Kasumi-1 (cell line): ENCODE measurements around the gene RFX8.

Experiments used
- DNase-seq, 2 experiments: peaks; one replicate each; lab custom pipeline; 2025; lab: John Stamatoyannopoulos, UW

Gene RFX8

DNA sequence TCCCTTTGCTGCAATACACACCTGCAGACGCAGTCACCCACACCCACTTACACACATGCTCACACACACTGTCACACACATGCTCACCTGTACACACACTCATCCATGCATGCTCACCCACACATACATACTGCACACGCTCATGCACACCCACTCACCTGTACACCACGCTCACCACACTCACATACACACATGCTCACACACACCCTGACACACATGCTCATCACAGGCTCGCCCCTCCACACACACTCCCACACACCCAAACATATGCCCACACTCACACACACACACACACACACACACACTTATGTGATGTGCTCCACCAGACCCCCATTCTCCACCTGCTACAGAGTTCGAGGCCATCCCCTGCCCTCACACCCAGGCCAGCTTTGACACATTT lies 64.8 kb downstream of the RFX8 start:
- no peak for DNase-seq

- DNase-seq, result no peak
These were observed 65.2 kb downstream of the RFX8 start for GRCh38 chr2:101409699-101410098.

GRCh38 chr2:101408925-101409324 lies 66.0 kb downstream of the RFX8 start:
- DNase-seq, result no peak

- peak; percentile 78 to 81 for DNase-seq
These were observed 69.5 kb downstream of the RFX8 start for GRCh38 chr2:101405351-101405899.

GRCh38 chr2:101403745-101404144 lies 71.2 kb downstream of the RFX8 start:
- DNase-seq, result no peak

DNA sequence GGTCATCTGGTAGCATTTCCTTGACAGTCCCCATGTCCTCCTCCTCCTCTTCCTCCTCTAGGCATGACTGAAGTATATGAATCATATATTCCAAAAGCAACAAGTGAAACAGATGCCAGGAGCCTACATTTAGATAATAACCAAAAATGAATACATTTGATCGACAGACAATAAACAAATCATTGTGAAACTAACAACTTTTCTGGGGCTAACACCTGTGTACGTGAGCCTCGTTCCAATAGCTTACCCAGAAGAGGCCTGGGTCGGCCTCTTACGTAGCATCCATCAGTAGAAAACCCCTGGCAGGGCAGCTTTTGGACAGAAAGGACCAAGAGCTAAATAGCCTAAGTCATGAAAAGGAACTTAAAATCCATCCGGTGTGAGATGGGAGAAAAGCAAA lies 72.3 kb downstream of the RFX8 start:
- no peak for DNase-seq

DNA sequence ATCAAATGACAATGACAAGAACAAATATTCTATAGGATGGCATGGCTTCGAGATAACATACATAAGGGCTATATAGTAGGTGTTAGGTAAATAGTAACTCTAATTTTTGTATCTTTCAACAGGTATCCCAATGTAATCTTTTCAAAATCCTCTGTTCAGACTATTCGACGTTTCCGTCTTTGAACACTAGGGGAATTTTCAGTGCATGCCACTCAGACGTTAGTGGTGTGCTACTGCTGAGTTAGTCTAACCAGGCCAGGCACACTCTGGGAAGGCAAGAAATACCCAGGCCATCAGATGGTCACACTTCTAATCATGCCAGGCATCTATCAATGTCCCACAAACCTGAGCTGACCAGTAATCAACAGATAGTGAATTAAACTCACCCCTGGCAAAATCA lies 73.0 kb downstream of the RFX8 start:
- DNase-seq, result peak in 1 of 2 experiments; percentile 9

GRCh38 chr2:101401326-101401665 lies 73.6 kb downstream of the RFX8 start:
- DNase-seq, result peak; percentile 30 to 32

DNA sequence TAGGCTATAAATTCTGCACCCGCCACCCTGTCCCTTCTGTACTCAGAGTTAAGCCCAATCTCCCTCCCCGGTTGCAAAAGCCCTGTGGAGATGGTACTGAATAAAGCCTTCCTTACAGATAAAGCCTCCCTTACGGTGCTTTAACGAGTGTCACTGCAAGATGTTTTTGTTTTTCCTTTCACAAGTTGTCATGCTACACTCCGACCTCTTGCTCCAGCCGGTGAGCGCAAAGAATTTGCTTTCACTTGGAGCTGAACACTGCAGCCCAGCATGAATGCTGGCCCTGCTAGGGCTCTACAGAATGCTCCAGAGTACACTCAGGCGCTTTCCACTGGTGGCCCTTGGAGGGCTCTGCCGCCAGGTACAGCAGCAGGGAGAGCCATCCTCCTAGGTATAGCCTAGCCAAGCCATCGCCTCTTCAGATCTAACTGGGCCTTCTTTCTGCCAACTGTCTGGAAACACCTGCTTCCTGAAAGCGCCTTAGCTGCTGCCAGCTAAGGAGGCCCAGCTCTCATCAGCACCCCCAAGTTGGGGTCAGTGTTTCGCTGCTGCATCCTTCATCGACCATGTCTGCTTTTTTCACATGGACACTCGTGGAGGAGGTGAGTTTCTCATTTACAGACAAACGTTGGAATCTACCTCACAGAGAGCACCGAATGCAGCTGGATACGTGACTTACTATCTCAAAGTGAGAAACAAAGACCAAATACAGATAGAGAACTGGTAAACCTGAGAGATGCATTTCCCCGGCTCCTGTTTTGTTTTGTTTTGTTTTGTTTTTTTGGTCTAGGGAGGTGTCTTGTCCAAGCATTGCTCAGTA lies 74.2 kb downstream of the RFX8 start:
- DNase-seq, result peak; percentile 58 to 81

- peak; percentile 11 to 19 for DNase-seq
These were observed 74.9 kb downstream of the RFX8 start for GRCh38 chr2:101400048-101400447.

DNA sequence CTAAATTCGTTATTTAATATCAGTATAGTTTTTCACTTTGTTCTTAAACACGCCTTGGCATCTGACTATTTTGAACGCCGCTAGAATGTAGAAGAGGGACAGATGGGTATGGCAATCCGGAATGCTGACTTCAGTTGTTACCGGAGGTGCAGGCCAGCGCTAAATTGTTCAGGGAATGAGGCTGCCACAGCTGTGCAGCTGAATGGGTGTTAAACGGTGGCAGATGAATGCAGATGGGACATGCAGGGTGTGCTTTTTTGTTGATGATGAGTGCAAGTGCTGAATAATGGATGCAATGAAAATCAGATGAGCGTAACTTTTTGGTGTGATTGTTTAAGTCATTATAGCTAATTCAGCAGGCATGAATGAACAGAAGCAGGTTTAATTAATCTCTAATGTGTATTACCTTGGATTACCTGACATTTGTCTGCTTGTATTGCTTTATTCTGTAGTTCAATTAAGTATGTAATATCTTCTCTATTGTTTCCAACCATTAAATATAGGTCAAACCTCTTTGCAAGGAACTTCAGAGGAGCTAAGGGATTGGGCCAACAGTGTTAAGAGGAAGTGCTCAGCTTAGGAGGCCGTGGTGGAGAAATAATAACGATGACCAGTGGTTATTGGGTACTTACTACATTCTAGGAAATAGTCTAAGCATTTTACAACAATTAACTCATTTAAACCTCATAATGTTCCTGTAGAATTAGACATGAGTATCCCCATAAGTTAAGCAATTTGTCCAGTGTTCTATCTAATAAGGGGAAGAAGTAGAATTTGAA lies 75.7 kb downstream of the RFX8 start:
- DNase-seq, result no peak

- DNase-seq, result no peak
These were observed 76.6 kb downstream of the RFX8 start for GRCh38 chr2:101398116-101398821.

- DNase-seq, result no peak
These were observed 78.6 kb downstream of the RFX8 start for GRCh38 chr2:101396316-101396717.

GRCh38 chr2:101395545-101396315 lies 79.2 kb downstream of the RFX8 start:
- no peak for DNase-seq

GRCh38 chr2:101388232-101388631 lies 86.7 kb downstream of the RFX8 start:
- no peak for DNase-seq

GRCh38 chr2:101387151-101387834 lies 87.6 kb downstream of the RFX8 start, which contains the start of gene CREG2:
Gene CREG2, minus strand, starts transcription at chr2:101387503. Its CDS starts 46 bp downstream, at chr2:101387457.
- peak; percentile 30 to 32 for DNase-seq

GRCh38 chr2:101386599-101387150 lies 88.2 kb downstream of the RFX8 start:
- DNase-seq, result no peak

DNA sequence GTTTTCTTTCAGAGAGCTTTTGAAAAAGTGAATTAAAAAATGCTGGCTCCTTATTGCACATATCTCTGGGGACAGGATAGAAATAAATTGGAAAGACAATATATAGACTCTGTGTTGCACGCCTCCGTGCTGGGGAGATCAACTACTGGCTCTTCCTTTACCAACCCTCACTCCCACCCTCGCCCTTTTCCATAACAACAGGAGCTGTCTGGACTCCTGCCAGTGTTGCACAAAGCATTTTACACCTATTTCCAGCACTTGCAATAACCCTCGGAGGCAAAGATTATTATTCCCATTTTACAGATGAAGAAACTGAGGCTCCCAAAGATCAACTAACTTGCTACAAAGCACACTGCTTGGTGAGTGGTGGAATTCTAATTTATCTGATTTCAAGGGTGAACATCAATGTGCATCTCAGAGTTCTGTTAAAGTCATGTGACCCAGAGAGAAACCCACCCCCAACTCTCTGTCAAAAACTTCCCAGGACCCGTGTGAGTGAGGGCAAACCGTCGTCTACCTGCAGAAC lies 91.8 kb downstream of the RFX8 start:
- DNase-seq, result no peak

- no peak for DNase-seq
These were observed 92.5 kb downstream of the RFX8 start for GRCh38 chr2:101382442-101382841.

GRCh38 chr2:101380376-101380775 lies 94.5 kb downstream of the RFX8 start:
- peak; percentile 30 to 33 for DNase-seq
